HepG2 (cell line): ENCODE data around the gene GNAS. TPM values are rescaled to one million over a fixed set of nuclear protein-coding genes. Genes with fewer than 3 reads are reported as not detected.

ENCODE experiments used
- ATAC-seq: fragments of 200-7000 bp; cut with Tn5 transposase; 3 replicates; pipeline ENCODE4 v1.9.1; 2020; ENCODE audit warnings: mild to moderate bottlenecking, moderate library complexity
- BruUV-seq: library from RNA; stranded (reverse); fragments of 400-500 nt; replicated peaks from 2 replicates; lab custom pipeline; 2021; lab: Mats Ljungman, UMichigan
- CTCF ChIA-PET: fragments of 300-600 bp; formaldehyde crosslinking; extraction: SDS; loops from one replicate; lab custom pipeline; 2021; ENCODE audit warnings: low total read pairs, inconsistent platforms, low intra/inter-chr PET ratio; lab: Yijun Ruan, JAX
- POLR2A ChIA-PET: fragments of 350-600 bp; sonication (Branson Sonifier 250); formaldehyde crosslinking; loops from one replicate; lab custom pipeline; 2020; ENCODE audit warnings: antibody characterized with exemption, inconsistent platforms; lab: Yijun Ruan, JAX
- DNase-seq: peaks from one replicate; pipeline ENCODE4 v3.0.0-alpha.2; 2015; ENCODE audit warnings: low spot score
- FAIRE-seq: peaks from 3 replicates; lab custom pipeline; 2011; peaks lifted over from hg19 to GRCh38; lab: Jason Lieb, UNC
- H2AFZ ChIP-seq: one replicate; pipeline ENCODE4 v1.6.1; 2011; ENCODE audit warnings: low read length, inconsistent platforms
- H3K27ac ChIP-seq: fragments of 300-600 bp; 3 replicates; pipeline ENCODE4 v1.8.0; 2011; ENCODE audit warnings: mixed run types, mild to moderate bottlenecking, mixed read lengths, low read length, inconsistent platforms; ENCODE audit not compliant: insufficient read depth; ENCODE audit errors: extremely low read length
- H3K27me3 ChIP-seq, 2 experiments: fragments of 200-600 bp in 1 of 2; 2 replicates in 1 of 2; 3 replicates in 1 of 2; pipeline versions ENCODE4 v1.6.0 to v1.8.0; 2011; ENCODE audit warnings: low read length in 2 of 2, mild to moderate bottlenecking in 2 of 2, moderate library complexity in 2 of 2, inconsistent platforms in 1 of 2; ENCODE audit not compliant: insufficient read depth in 2 of 2, control insufficient read depth in 1 of 2
- H3K36me3 ChIP-seq, 2 experiments: fragments of 200-600 bp in 1 of 2; replicated peaks in 1 of 2; 2 replicates in 1 of 2; 3 replicates in 1 of 2; pipeline versions ENCODE4 v1.5.1 to v1.8.0; 2011; ENCODE audit warnings: low read length in 2 of 2, inconsistent platforms in 1 of 2; ENCODE audit not compliant: insufficient read depth in 2 of 2, control insufficient read depth in 1 of 2
- H3K4me1 ChIP-seq: 2 replicates; pipeline ENCODE4 v1.5.1; 2012; ENCODE audit warnings: low read length, inconsistent platforms; ENCODE audit not compliant: insufficient read depth
- H3K4me2 ChIP-seq: 2 replicates; pipeline ENCODE4 v1.6.0; 2011; ENCODE audit warnings: low read depth, low read length, inconsistent platforms
- H3K4me3 ChIP-seq, 3 experiments: fragments of 200-600 bp in 1 of 3; sonication (generic), shearing (Covaris generic) in 1 of 3; replicated peaks in 1 of 3; 2 replicates each; pipeline ENCODE4 v1.5.1; 2011 to 2016; ENCODE audit warnings: low read length in 3 of 3, inconsistent platforms in 2 of 3, low read depth in 2 of 3, mild to moderate bottlenecking in 2 of 3, control low read depth in 1 of 3, mixed read lengths in 1 of 3; ENCODE audit not compliant: insufficient read depth in 1 of 3
- H3K79me2 ChIP-seq: one replicate; pipeline ENCODE4 v1.6.1; 2011; ENCODE audit warnings: low read length, inconsistent platforms; ENCODE audit not compliant: insufficient read depth
- H3K9ac ChIP-seq: 2 replicates; pipeline ENCODE4 v1.6.0; 2011; ENCODE audit warnings: mild to moderate bottlenecking, low read depth, low read length, inconsistent platforms; ENCODE audit not compliant: insufficient read depth
- H3K9me3 ChIP-seq: 2 replicates; pipeline ENCODE4 v1.5.1; 2012; ENCODE audit warnings: mild to moderate bottlenecking, low read length
- H4K20me1 ChIP-seq: 2 replicates; pipeline ENCODE4 v1.6.0; 2011; ENCODE audit warnings: inconsistent platforms, mild to moderate bottlenecking, low read length, moderate library complexity; ENCODE audit not compliant: insufficient read depth
- HCFC1 ChIP-seq: fragments of 150-350 bp; IDR thresholded peaks from 2 replicates; pipeline ENCODE4 v1.6.1; 2014; ENCODE audit warnings: low read depth, low read length
- ISX ChIP-seq: sonication (generic); formaldehyde crosslinking; conservative IDR thresholded peaks from 2 replicates; pipeline ENCODE4 v1.5.0; 2020; ENCODE audit warnings: missing genetic modification reagents
- MTF2 ChIP-seq: sonication (generic); formaldehyde crosslinking; IDR thresholded peaks from 2 replicates; pipeline ENCODE4 v1.5.0; 2020; ENCODE audit warnings: missing genetic modification reagents, borderline replicate concordance
- RORA ChIP-seq: sonication (generic); formaldehyde crosslinking; IDR thresholded peaks from 2 replicates; pipeline ENCODE4 v1.5.0; 2020; ENCODE audit warnings: mild to moderate bottlenecking, missing genetic modification reagents, moderate library complexity
- ZNF629 ChIP-seq: sonication (generic); formaldehyde crosslinking; conservative IDR thresholded peaks from 2 replicates; pipeline ENCODE4 v1.5.0; 2020; ENCODE audit warnings: missing genetic modification reagents
- ZNF768 ChIP-seq: sonication (generic); formaldehyde crosslinking; IDR thresholded peaks from 2 replicates; pipeline ENCODE4 v1.4.0; 2020; ENCODE audit warnings: missing genetic modification reagents
- WGBS: methylation state at CpG from one replicate; pipeline ENCODE4 v1.1.6; 2017; ENCODE audit warnings: low lambda C conversion rate; 5-methylcytosine and 5-hydroxymethylcytosine counted together
- in situ Hi-C: cut with HindIII; loops from 2 replicates; pipeline ENCODE4 v1.10.0; 2017; ENCODE audit warnings: low pct_unique_long_range_greater_than_20kb; ENCODE audit not compliant: extremely low pct_ligation_motif_present
- intact Hi-C: fragments of 100-400 bp; cut with micrococcal nuclease; formaldehyde crosslinking; loops from one replicate; pipeline ENCODE4 v1.10.0; 2022; ENCODE audit not compliant: unreplicated experiment
- polyA plus RNA-seq, 8 experiments: library from polyadenylated mRNA; depleted of rRNA in 3 of 8; stranded (reverse) in 7 of 8; unstranded in 1 of 8; fragments of >200 nt; fragmentation: Illumina TruSeq in 4 of 8; extraction: Trizol in 4 of 8; gene quantifications; 2 replicates each; pipeline versions ENCODE4 v1.2.1 to v1.2.3, GENCODE V29; 2011 to 2016; ENCODE audit warnings: low read depth in 4 of 8, missing spikeins in 1 of 8, mixed read lengths in 1 of 8; ENCODE audit not compliant: insufficient read depth in 1 of 8
- total RNA-seq, 5 experiments: library from RNA; depleted of rRNA; stranded (reverse); fragments of >200 nt; fragmentation: Illumina TruSeq; extraction: Trizol; gene quantifications; 2 replicates each; pipeline ENCODE4 v1.2.3, GENCODE V29; 2016; ENCODE audit warnings: low read depth in 1 of 5

Gene GNAS
- total and polyA plus RNA-seq, 2 of the 13 experiments (the other 11 are each of a cell fraction or from before 2014, with no cell fraction given): 407 to 1,008 TPM

DNA sequence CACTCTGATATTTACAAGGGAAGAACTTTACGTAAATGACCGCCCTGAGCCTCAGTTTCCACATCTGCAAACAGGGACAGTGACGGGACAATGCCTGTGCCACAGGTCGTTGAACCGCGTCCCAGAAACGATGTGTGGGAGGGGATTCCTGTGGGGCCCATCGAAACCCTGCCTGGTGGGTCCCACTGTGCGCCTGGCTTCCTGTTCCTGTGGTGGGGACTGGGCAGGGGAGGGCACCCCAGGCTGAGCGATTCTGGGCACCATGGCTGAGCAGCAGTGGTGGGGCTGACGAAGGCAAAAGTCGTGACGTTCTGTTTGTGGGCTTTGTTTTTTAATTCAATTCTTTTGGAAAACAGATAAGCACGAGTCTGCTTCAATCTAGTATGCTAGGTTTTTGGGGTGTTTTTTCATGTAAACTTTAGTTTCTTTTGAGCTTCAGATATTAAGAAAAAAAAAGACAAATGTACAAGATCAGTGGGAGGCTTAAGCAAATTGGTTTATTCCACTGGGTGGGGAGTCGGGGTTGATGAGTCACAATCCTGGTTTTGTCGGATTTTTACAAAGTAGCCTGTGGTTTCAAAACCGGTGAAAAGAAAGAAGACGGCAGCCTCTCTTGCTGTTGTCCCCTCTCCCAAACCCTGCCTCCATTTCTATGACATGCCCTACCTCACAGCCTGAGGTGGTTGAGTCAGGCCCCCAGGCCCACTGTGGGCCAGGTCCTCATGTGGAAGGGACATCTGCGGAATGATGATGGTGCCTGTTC is 42.2 kb upstream of the GNAS start:
- ATAC-seq (no peak), DNase-seq (no peak), FAIRE-seq (no peak)
- no peaks in the 10 kb centered on the region for H3K9me3 ChIP-seq
- in situ Hi-C loops: no loop called here
- POLR2A ChIA-PET: no interaction called here
- no peaks in the 10 kb centered on the region for H4K20me1 ChIP-seq
- BruUV-seq: no TSS peak
- no peaks in the 10 kb centered on the region for H3K4me1 ChIP-seq
- intact Hi-C loops: no loop called here
- H3K27ac ChIP-seq: no peak overlapping the region
- H3K9ac ChIP-seq: no peak overlapping the region
- no peak overlapping the region for H3K4me3 ChIP-seq
- H3K27me3 ChIP-seq: peaks cover 17 to 89% of the 10 kb centered on the region in 2 experiments; a peak in 4 of 5 replicates
- H3K79me2 ChIP-seq: no peaks in the 10 kb centered on the region
- WGBS: 38% methylated on average over 17 of the region's 19 CpGs
- no peaks in the 10 kb centered on the region for H3K36me3 ChIP-seq
- CTCF ChIA-PET: interaction anchor here (0.7 kb wide), 1 partner anchor 1663 kb away, joined by 3 read pairs; no protein-coding TSS in a partner anchor
- no peak overlapping the region for H3K4me2 ChIP-seq
- H2AFZ ChIP-seq: no peak overlapping the region
- TF ChIP-seq RORA (CRISPR knock-in tag) (no peak), ZNF629 (CRISPR knock-in tag) (peak; percentile 49; the same call in 1 of the 2 replicates), ZNF768 (peak; percentile 15; the same call in 1 of the 2 replicates)

- no peak overlapping the region for H2AFZ ChIP-seq
- no peaks in the 10 kb centered on the region for H3K79me2 ChIP-seq
- peaks cover 13 to 83% of the 10 kb centered on the region in 2 experiments; a peak in 4 of 5 replicates for H3K27me3 ChIP-seq
- in situ Hi-C loops: no loop called here
- no peaks in the 10 kb centered on the region for H3K4me1 ChIP-seq
- H3K36me3 ChIP-seq: no peaks in the 10 kb centered on the region
- H3K27ac ChIP-seq: no peak overlapping the region
- H3K4me2 ChIP-seq: no peak overlapping the region
- BruUV-seq: no TSS peak
- CTCF ChIA-PET: interaction anchor here (0.7 kb wide), 1 partner anchor 1664 kb away, joined by 3 read pairs; no protein-coding TSS in a partner anchor
- H3K9me3 ChIP-seq: no peaks in the 10 kb centered on the region
- intact Hi-C loops: no loop called here
- no peak overlapping the region for H3K4me3 ChIP-seq
- POLR2A ChIA-PET: no interaction called here
- H4K20me1 ChIP-seq: no peaks in the 10 kb centered on the region
- TF ChIP-seq HCFC1 (no peak), MTF2 (no peak), ISX (CRISPR knock-in tag) (no peak)
- FAIRE-seq: no peak
- no peak for DNase-seq
- WGBS: 10% methylated on average over 10 of the region's 10 CpGs
- ATAC-seq: no peak
- H3K9ac ChIP-seq: no peak overlapping the region
These were observed 41.7 kb upstream of the GNAS start for GRCh38 chr20:58810879-58811250.
